GM10248 (cell line): ENCODE measurements around the gene EPHB1.
"Not testable (repeated sequence)": the region's sequence is repeated elsewhere in the genome, so short reads cannot be mapped to it uniquely, and the experiment has no call there.

Experiments
- CTCF ChIA-PET: fragments of 300-600 bp; sonication (Branson Sonifier 250); formaldehyde crosslinking; extraction: SDS; loops from one replicate; lab custom pipeline; 2021; ENCODE audit warnings: antibody characterized with exemption; lab: Yijun Ruan, JAX
- POLR2A ChIA-PET: fragments of 350-650 bp; sonication (Branson Sonifier 250); formaldehyde crosslinking; extraction: SDS; loops from one replicate; lab custom pipeline; 2020; ENCODE audit warnings: antibody characterized with exemption; lab: Yijun Ruan, JAX
- DNase-seq: peaks from one replicate; pipeline ENCODE4 v3.0.0; 2012; ENCODE audit errors: extremely low spot score
- CTCF ChIP-seq: IDR thresholded peaks from 2 replicates; pipeline ENCODE4 v1.5.1; 2012; ENCODE audit warnings: mild to moderate bottlenecking, low read depth; ENCODE audit errors: extremely low read depth, missing control alignments, control extremely low read depth

Gene EPHB1

GRCh38 chr3:135038186-135038585, 243.1 kb downstream of the EPHB1 start:
- ChIA-PET POLR2A (no interaction called here), CTCF (no interaction called here)
- no peak for DNase-seq
- no peak for TF ChIP-seq CTCF

GRCh38 chr3:135039536-135039935, 244.5 kb downstream of the EPHB1 start:
- POLR2A ChIA-PET, CTCF ChIA-PET, DNase-seq: not testable (repeated sequence)

GRCh38 chr3:135040321-135041240, 245.5 kb downstream of the EPHB1 start:
- CTCF ChIA-PET = no interaction called here
- DNase-seq = no peak
- TF ChIP-seq CTCF = no peak
- POLR2A ChIA-PET = no interaction called here

- no peak for TF ChIP-seq CTCF
- ChIA-PET POLR2A (no interaction called here), CTCF (no interaction called here)
- no peak for DNase-seq
These were observed 246.5 kb downstream of the EPHB1 start for GRCh38 chr3:135041601-135042000.

GRCh38 chr3:135047061-135047460, 252.0 kb downstream of the EPHB1 start:
- DNase-seq = no peak
- TF ChIP-seq CTCF = no peak
- ChIA-PET CTCF (no interaction called here), POLR2A (no interaction called here)

GRCh38 chr3:135050536-135050935, 255.5 kb downstream of the EPHB1 start:
- ChIA-PET CTCF (no interaction called here), POLR2A (no interaction called here)
- no peak for TF ChIP-seq CTCF
- DNase-seq = no peak

- no peak for DNase-seq
- TF ChIP-seq CTCF = no peak
- POLR2A ChIA-PET = no interaction called here
- CTCF ChIA-PET = no interaction called here
These were observed 256.4 kb downstream of the EPHB1 start for GRCh38 chr3:135051409-135051973.
